Calu3 (cell line): ENCODE measurements around the gene CDC73. TPM values are rescaled to one million over a fixed set of nuclear protein-coding genes. Genes with fewer than 3 reads are reported as not detected.

ENCODE experiments used
- BruUV-seq: library from RNA; stranded (reverse); fragments of 400-500 nt; replicated peaks from 2 replicates; lab custom pipeline; 2021; lab: Mats Ljungman, UMichigan
- CTCF ChIA-PET: fragments of 300-600 bp; sonication (Branson Sonifier 250); formaldehyde crosslinking; loops from one replicate; lab custom pipeline; 2022; ENCODE audit warnings: antibody characterized with exemption; lab: Charles Lee
- DNase-seq: peaks from one replicate; pipeline ENCODE4 v3.0.0; 2022
- H3K27ac Mint-ChIP-seq: one replicate; pipeline ENCODE4 v1.8.0; 2022; ENCODE audit warnings: mixed read lengths; ENCODE audit not compliant: unreplicated experiment
- H3K27me3 Mint-ChIP-seq: one replicate; pipeline ENCODE4 v1.8.0; 2022; ENCODE audit warnings: mixed read lengths; ENCODE audit not compliant: unreplicated experiment
- H3K36me3 Mint-ChIP-seq: one replicate; pipeline ENCODE4 v1.8.0; 2022; ENCODE audit warnings: mild to moderate bottlenecking, moderate library complexity, mixed read lengths; ENCODE audit not compliant: insufficient read depth, unreplicated experiment
- H3K4me1 Mint-ChIP-seq: one replicate; pipeline ENCODE4 v1.8.0; 2022; ENCODE audit warnings: mild to moderate bottlenecking, low read depth, mixed read lengths; ENCODE audit not compliant: unreplicated experiment
- H3K4me3 Mint-ChIP-seq: one replicate; pipeline ENCODE4 v1.8.0; 2022; ENCODE audit warnings: mild to moderate bottlenecking, low read depth, moderate library complexity, mixed read lengths; ENCODE audit not compliant: unreplicated experiment
- H3K9me3 Mint-ChIP-seq: one replicate; pipeline ENCODE4 v1.8.0; 2022; ENCODE audit warnings: low read depth, mixed read lengths; ENCODE audit not compliant: unreplicated experiment
- CTCF ChIP-seq: fragments of 200-600 bp; IDR thresholded peaks from one replicate; pipeline ENCODE4 v1.8.0; 2022; ENCODE audit warnings: antibody characterized with exemption; ENCODE audit not compliant: unreplicated experiment
- intact Hi-C: fragments of 100-400 bp; cut with micrococcal nuclease; formaldehyde crosslinking; loops from one replicate; pipeline ENCODE4 v1.10.0; 2022; ENCODE audit not compliant: unreplicated experiment
- total RNA-seq: library from RNA; stranded (reverse); gene quantifications from 2 replicates; pipeline ENCODE4 v1.2.3, GENCODE V29; 2022

CDC73 gene
- total RNA-seq, 1 experiment from 2014 or later, result 75.2 TPM

- Mint-ChIP-seq H3K27ac (no peak overlapping the region), H3K4me1 (no peaks in the 10 kb centered on the region), H3K4me3 (no peak overlapping the region), H3K9me3 (no peaks in the 10 kb centered on the region), H3K36me3 (peaks cover 34% of the 10 kb centered on the region), H3K27me3 (no peaks in the 10 kb centered on the region)
- DNase-seq, result no peak
- intact Hi-C loops, result no loop called here
- no peak for TF ChIP-seq CTCF
- BruUV-seq, result no TSS peak
- CTCF ChIA-PET, result interaction anchor here (0.7 kb wide), 1 partner anchor 669 kb away, joined by 3 read pairs; no protein-coding TSS in a partner anchor
Measured at GRCh38 chr1:193085263-193085662, 36.6 kb upstream of the CDC73 start.

- H3K27ac Mint-ChIP-seq, result no peak overlapping the region
Measured at GRCh38 chr1:193086342-193086741, 35.5 kb upstream of the CDC73 start.

GRCh38 chr1:193087893-193088292, 33.9 kb upstream of the CDC73 start:
- CTCF ChIA-PET, result no interaction called here
- BruUV-seq, result no TSS peak
- H3K36me3 Mint-ChIP-seq, result peaks cover 20% of the 10 kb centered on the region
- TF ChIP-seq CTCF, result no peak
- no peak overlapping the region for H3K27ac Mint-ChIP-seq
- no peak overlapping the region for H3K4me3 Mint-ChIP-seq
- intact Hi-C loops, result no loop called here
- no peaks in the 10 kb centered on the region for H3K9me3 Mint-ChIP-seq
- no peak for DNase-seq
- H3K27me3 Mint-ChIP-seq, result no peaks in the 10 kb centered on the region
- no peaks in the 10 kb centered on the region for H3K4me1 Mint-ChIP-seq

More at GRCh38 chr1:193086342-193086741, 35.5 kb upstream of the CDC73 start:
- Mint-ChIP-seq H3K9me3 (no peaks in the 10 kb centered on the region), H3K4me3 (no peak overlapping the region), H3K36me3 (peaks cover 28% of the 10 kb centered on the region), H3K4me1 (no peaks in the 10 kb centered on the region), H3K27me3 (no peaks in the 10 kb centered on the region)
- TF ChIP-seq CTCF, result no peak
- BruUV-seq, result no TSS peak
- CTCF ChIA-PET, result no interaction called here
- intact Hi-C loops, result no loop called here
- DNase-seq, result no peak

- H3K36me3 Mint-ChIP-seq, result peaks cover 14% of the 10 kb centered on the region
- H3K4me1 Mint-ChIP-seq, result no peaks in the 10 kb centered on the region
- CTCF ChIA-PET, result no interaction called here
- no peaks in the 10 kb centered on the region for H3K9me3 Mint-ChIP-seq
- intact Hi-C loops, result no loop called here
- no peak overlapping the region for H3K27ac Mint-ChIP-seq
- H3K27me3 Mint-ChIP-seq, result no peaks in the 10 kb centered on the region
- no peak for DNase-seq
- BruUV-seq, result no TSS peak
- H3K4me3 Mint-ChIP-seq, result no peak overlapping the region
- TF ChIP-seq CTCF, result no peak
Measured at GRCh38 chr1:193090865-193091264, 31.0 kb upstream of the CDC73 start.
